Hematopoietic multipotent progenitor cell treated with erythropoietin and hydrocortisone succinate and interleukin-3 and kit ligand, for 6 days (in vitro differentiated cells): Measurements from ENCODE around the gene RIIAD1.
A peak's percentile ranks its signal among the peaks of the same experiment; 100 is the strongest.
"Not testable (repeated sequence)": the region's sequence is repeated elsewhere in the genome, so short reads cannot be mapped to it uniquely, and the experiment has no call there.

Experiments used
- DNase-seq: peaks from one replicate; pipeline ENCODE4 v3.0.0-alpha.2; 2015

Gene RIIAD1

GRCh38 chr1:151737026-151737425, 15.7 kb downstream of the RIIAD1 start:
- no peak for DNase-seq

DNA sequence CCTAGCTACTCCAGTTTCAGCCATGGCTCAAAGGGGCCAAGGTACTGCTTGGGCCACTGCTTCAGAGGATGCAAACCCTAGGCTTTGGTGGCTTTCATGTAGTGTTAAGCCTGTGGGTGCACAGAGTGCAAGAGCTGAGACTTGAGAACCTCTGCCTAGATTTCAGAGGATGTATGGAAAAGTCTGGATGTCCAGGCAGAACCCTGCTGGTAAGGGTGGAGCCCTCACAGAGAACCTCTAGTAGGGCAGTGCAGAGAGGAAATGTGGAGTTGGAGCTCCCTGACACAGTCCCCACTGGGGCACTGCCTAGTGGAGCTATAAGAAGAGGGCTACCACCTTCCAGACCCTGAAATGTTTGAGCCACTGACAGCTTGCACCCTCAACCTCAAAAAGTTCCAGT, 16.2 kb downstream of the RIIAD1 start:
- DNase-seq = no peak

DNA sequence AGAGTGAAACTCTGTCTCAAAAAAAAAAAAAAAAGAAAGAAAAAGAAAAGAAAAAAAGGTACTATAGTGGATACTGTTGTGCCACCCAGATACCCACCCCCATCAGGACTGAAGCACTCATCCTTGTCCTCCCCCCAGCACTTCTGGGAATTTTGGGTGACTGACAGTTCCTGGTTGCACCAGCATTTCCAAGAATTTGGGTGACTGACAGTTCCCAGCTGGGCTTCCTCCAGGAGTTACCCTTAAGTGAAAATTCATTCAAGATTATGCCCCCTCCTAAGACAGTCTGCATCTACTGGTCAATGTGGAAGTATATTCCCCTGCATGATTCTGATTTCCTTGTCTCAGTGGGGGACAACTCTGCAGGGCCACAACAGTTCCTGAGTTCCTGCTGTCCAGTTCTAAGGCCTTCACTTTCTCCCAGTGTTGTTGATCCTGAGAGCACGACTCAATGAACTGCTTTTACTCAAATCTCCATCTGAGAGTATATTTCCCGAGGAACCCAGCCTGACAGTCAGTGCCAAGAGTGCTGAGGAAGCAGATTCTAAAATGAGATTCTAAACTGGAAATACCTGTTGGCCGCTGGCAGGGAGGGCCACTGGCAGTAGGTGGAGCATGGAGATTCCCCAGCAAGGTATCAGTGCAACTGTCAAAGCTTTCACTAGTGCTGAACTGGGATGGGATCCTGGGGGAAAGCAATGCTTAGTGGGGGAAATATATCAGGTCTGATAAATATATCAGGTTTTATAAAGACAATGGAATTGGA, 18.5 kb downstream of the RIIAD1 start:
- no peak for DNase-seq

DNA sequence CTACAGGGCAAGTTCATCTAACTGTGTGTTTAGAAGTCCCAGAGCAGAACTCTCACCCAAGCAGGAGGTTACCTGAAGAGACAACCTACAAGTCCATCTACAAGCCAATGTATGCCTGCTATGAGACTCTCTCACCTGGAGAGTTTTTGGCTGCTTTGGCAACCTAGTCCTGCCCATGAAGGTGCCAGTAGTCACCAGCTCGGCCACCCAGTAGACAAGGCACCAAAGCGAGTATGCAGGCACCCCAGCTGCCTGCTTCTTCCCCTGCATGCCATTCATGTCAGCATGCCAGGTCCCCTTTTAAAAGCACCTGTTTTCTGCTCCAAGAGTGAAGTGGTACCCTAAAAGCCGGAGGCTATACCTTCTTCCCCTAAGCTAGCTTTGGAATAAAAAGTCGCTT, 20.2 kb downstream of the RIIAD1 start:
- no peak for DNase-seq

- no peak for DNase-seq
Observed at GRCh38 chr1:151756291-151756690, 35.0 kb downstream of the RIIAD1 start.

DNA sequence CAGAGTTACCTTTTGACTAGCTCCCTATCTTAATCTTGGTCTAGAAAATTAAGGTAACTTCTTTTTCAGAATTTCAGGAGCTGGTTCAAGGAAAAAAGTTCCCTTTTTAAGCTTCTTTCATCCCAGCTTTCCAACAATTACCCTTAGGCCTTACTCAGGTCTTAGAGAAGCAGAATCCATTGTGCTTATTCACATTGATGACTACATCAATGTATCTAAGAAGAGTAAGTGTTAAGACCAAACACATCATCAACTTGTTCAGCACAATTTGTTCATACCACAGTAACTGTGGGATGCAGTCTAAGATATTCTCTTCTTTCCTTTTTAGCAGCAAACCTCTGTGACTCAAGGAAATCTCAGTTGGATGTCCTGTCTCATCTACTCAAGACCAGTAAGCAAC, 37.9 kb downstream of the RIIAD1 start:
- DNase-seq = no peak

DNA sequence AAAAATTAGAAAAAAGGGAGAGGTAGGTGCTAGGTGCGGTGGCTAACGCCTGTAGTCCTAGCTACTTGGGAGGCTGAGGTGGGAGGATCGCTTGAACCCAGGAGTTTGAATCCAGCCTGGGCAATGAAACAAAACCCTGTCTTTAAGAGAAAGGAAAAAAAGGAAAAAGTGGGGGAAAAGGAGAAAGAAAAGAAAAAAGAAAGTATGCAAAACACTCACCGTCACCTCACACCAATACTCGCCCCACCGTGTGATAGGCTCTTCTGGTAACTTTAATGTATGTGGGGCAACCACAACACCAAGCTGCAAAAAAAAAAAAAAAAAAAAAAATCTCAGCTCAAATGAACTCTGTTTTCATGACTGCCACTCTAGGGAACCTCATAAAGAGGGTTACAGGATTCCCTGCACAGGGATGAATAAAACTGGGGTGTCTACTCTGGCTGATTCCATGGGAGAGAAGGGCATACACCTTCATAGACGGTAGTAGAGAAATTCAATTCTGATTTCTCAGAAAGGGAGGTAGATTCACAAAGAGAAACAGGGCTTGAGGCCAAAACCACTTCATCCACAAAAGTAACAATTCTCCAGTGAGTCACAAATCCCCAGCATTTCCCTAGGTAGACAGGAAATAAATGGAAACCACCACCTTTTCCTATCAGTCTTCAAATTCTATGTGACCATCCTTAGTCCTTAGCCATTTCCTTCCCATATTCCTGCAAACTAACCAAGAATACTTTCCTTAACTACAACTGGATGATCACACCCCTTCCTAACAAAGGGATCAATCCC, 39.5 kb downstream of the RIIAD1 start:
- DNase-seq = no peak

DNA sequence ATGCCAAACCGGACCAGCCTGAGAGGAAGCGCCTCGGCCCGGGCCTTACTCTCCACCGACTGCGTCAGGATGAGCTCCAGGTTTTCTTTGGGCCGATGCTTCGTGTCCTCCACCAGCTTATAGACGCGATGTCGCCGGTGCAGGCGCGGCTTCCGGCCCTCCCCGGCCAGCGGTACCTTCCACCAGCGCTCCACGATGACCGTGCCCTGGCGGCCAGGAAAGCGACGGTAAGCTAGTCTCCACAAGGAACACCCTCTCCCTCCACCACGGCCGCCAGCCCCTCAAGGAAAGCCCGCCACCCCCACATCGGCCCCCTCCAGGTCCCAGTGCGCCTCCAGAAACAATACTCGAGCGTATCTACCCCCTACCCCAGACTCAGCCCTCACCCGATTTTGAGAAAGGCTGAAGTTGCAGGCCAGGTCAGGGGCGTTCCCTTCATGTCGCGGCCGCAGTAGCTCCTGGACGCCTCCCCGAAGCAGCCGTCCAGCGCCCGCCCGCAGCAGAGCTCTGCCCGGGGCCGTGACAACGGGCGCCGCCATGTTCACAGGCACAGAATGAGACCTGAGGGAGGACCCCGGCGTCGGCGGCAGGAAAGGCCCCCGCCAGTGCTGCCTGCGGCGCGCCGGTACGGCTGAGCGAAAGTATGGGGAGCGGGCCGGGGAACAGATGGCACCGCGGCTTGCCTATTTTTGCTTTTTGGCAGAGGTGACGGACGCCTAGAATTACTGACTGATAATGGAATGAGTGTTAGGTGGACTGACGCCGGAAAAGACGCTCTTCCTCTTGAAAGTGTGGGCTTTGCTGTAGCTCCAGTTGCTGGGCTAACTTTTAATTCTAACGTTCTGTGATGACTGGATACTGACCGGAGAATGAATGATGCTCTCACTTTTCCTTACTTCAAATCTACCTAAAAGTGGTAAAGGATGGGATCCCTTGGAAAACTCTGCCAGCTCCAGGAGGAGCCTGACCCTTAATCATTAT, 41.9 kb downstream of the RIIAD1 start, which contains the start of gene MRPL9:
Gene MRPL9 (minus strand): TSS at position 556 of the 981 bp plus-strand sequence. CDS start 17 bp downstream, at position 539.
- peak; percentile 90 for DNase-seq

- DNase-seq = no peak
Observed at GRCh38 chr1:151763990-151764389, 42.7 kb downstream of the RIIAD1 start.

DNA sequence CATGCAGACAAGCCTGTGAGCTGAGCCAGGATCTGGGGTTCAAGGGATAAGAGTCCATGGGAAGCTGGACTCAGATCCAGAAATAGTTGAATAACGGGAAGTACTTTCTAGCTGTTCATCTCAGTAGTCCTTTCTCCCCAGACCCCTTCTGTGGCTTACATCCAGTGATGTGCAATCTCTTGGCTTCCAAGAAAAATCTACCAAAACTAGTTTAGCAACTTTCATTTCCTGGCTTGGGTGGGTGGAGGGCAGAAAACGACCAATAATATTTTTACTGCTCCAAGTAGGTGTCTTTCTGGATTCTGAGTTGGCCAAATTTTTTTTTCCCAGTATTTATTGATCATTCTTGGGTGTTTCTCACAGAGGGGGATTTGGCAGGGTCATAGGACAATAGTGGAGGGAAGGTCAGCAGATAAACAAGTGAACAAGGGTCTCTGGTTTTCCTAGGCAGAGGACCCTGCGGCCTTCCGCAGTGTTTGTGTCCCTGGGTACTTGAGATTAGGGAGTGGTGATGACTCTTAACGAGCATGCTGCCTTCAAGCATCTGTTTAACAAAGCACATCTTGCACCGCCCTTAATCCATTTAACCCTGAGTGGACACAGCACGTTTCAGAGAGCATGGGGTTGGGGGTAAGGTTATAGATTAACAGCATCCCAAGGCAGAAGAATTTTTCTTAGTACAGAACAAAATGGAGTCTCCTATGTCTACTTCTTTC, 47.2 kb downstream of the RIIAD1 start:
- not testable (repeated sequence) for DNase-seq

DNA sequence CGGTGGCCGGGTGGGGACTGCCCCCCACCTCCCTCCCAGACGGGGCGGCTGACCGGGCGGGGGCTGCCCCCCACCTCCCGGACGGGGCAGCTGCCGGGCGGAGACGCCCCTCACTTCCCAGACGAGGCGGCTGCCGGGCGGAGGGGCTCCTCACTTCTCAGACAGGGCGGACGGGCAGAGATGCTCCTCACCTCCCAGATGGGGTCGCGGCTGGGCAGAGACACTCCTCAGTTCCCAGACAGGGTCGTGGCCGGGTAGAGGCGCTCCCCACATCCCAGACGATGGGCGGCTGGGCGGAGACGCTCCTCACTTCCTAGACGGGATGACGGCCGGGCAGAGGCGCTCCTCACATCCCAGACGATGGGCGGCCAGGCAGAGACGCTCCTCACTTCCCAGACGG, 47.9 kb downstream of the RIIAD1 start:
- not testable (repeated sequence) for DNase-seq

GRCh38 chr1:151773702-151774101, 52.4 kb downstream of the RIIAD1 start:
- DNase-seq = no peak

GRCh38 chr1:151774256-151774922, 53.1 kb downstream of the RIIAD1 start:
- DNase-seq = peak; percentile 84

DNA sequence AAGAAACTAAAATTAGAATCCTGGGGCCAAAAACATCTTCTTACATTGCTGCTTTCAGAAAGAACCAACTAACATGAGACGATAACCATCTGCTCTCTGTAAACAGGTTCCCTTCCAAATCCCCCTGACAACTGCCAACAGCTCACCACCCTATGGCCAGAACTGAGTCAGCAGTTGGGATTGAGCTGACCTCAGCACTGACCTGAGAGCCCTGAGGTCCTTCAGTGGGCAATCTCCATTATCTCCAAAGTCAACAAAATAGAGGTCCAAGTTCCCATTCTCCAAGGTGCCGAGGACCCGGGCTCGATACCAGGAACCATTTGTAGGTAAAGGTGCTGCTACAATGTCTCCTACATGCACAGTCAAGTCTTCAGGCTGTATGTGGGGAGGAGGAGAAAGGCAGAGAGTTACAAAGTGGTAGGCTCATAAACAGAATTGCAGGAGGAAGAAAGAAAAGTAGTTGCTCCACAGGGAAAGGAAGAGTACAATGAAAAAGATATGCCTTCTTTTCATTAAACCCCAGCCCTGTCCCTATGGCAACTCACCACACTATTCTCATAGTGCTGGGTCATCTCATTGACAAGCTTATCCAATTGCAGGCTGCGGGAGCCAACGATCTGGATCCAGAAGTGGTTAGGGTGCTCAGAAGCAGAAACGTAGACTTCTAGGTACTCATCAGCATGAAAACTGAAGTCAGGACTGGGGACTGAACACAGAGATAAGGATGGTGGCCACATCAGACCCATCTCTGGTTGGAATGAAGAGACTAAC, 54.8 kb downstream of the RIIAD1 start:
- peak; percentile 27 for DNase-seq

DNA sequence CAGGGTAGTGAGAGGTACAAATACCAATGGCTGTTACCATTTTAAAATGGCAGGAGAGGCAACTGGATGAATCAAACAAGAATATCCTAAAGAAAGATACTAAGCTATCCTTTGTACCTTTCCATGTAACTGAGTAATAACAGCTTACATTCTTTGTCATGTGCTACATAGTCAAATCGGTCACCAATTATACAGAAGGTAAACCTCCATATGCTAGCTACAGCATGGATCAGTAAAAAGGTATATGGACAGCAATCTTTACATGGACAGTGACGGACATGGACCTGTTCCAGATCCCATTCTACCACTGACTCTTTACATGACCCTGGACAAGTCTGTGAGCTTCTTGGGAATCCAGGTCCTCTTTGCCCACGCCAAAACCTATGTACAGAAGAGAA, 55.3 kb downstream of the RIIAD1 start:
- DNase-seq = no peak

DNA sequence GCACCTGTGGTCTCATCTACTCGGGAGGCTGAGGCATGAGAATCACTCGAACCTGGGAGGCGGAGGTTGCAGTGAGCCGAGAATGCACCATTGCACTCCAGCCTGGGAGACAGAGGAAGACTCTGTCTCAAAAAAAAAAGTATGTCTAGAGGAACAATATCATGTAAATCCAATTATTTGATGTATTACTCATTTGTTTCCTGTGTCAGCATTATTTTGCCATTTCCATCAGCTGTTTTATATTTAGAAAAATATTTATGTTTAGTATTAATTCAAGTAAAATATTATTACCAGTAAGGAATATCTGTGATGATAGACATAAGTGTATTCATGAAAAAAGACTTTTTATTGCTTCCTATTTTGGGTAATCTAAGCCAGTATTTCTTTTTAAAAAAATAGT, 56.0 kb downstream of the RIIAD1 start:
- DNase-seq = no peak
